GM12878 (cell line): ENCODE data around the gene TGDS. TPM values are rescaled to one million over a fixed set of nuclear protein-coding genes. Genes with fewer than 3 reads are reported as not detected.

ENCODE experiments used
- ATAC-seq: fragments of 200-7000 bp; cut with Tn5 transposase; 3 replicates; pipeline ENCODE4 v1.9.1; 2020; ENCODE audit warnings: mild to moderate bottlenecking, moderate library complexity
- BruUV-seq: library from RNA; stranded (reverse); fragments of 400-500 nt; replicated peaks from 2 replicates; lab custom pipeline; 2021; lab: Mats Ljungman, UMichigan
- CTCF ChIA-PET: fragments of 300-600 bp; sonication (Branson Sonifier 250); formaldehyde crosslinking; extraction: SDS; loops from one replicate; lab custom pipeline; 2021; ENCODE audit warnings: inconsistent platforms; lab: Yijun Ruan, JAX
- POLR2A ChIA-PET: fragments of 350-600 bp; formaldehyde crosslinking; extraction: SDS; loops from one replicate; lab custom pipeline; 2021; ENCODE audit warnings: inconsistent platforms; lab: Charles Lee
- RAD21 ChIA-PET: fragments of 300-600 bp; sonication (Branson Sonifier 250); formaldehyde crosslinking; loops from one replicate; lab custom pipeline; 2023; ENCODE audit warnings: antibody characterized with exemption; ENCODE audit not compliant: unreplicated experiment; lab: Charles Lee
- SMC1A ChIA-PET: fragments of 300-600 bp; sonication (Branson Sonifier 250); formaldehyde crosslinking; loops from one replicate; lab custom pipeline; 2023; ENCODE audit not compliant: unreplicated experiment, uncharacterized antibody; lab: Charles Lee
- DNase-seq: peaks from one replicate; pipeline ENCODE4 v3.0.0-alpha.2; 2011; ENCODE audit warnings: low read depth, low spot score
- FAIRE-seq: peaks from 3 replicates; lab custom pipeline; 2011; peaks lifted over from hg19 to GRCh38; lab: Jason Lieb, UNC
- H2AFZ ChIP-seq: 2 replicates; pipeline ENCODE4 v1.6.0; 2011; ENCODE audit warnings: low read depth, low read length, control low read depth; ENCODE audit not compliant: control insufficient read depth
- H3K27ac ChIP-seq: 2 replicates; pipeline ENCODE4 v1.5.1; 2011; ENCODE audit warnings: control low read depth; ENCODE audit not compliant: control insufficient read depth, insufficient read depth
- H3K27me3 ChIP-seq, 2 experiments: replicated peaks in 1 of 2; 2 replicates each; pipeline versions ENCODE4 v1.6.0 to v1.6.1; 2011; ENCODE audit warnings: low read length in 1 of 2; ENCODE audit not compliant: control insufficient read depth in 2 of 2, insufficient read depth in 2 of 2
- H3K36me3 ChIP-seq, 2 experiments: 2 replicates each; pipeline ENCODE4 v1.5.1; 2011; ENCODE audit warnings: low read length in 1 of 2; ENCODE audit not compliant: control insufficient read depth in 2 of 2, insufficient read depth in 2 of 2
- H3K4me1 ChIP-seq: 2 replicates; pipeline ENCODE4 v1.6.1; 2011; ENCODE audit warnings: mild to moderate bottlenecking, low read length, moderate library complexity, mixed read lengths; ENCODE audit not compliant: control insufficient read depth, insufficient read depth
- H3K4me2 ChIP-seq: 2 replicates; pipeline ENCODE4 v1.6.0; 2011; ENCODE audit warnings: control low read depth; ENCODE audit not compliant: control insufficient read depth, insufficient read depth
- H3K4me3 ChIP-seq: fragments of 200-600 bp; sonication (generic); 2 replicates; pipeline ENCODE4 v1.5.1; 2016
- H3K79me2 ChIP-seq: 2 replicates; pipeline ENCODE4 v1.6.0; 2011; ENCODE audit warnings: low read length; ENCODE audit not compliant: control insufficient read depth, insufficient read depth
- H3K9ac ChIP-seq: 2 replicates; pipeline ENCODE4 v1.8.0; 2011; ENCODE audit warnings: low read length, control low read depth, mixed read lengths; ENCODE audit not compliant: control insufficient read depth, insufficient read depth
- H3K9me3 ChIP-seq: replicated peaks from 3 replicates; pipeline ENCODE4 v1.5.1; 2011; ENCODE audit warnings: mild to moderate bottlenecking, low read length; ENCODE audit not compliant: control insufficient read depth, insufficient read depth
- H4K20me1 ChIP-seq: 2 replicates; pipeline ENCODE4 v1.6.0; 2011; ENCODE audit not compliant: control insufficient read depth, insufficient read depth
- E4F1 ChIP-seq: fragments of 450-650 bp; IDR thresholded peaks from 2 replicates; pipeline ENCODE4 v1.6.1; 2018; ENCODE audit warnings: borderline replicate concordance, mild to moderate bottlenecking; ENCODE audit not compliant: partially characterized antibody
- HDAC2 ChIP-seq: fragments of 200-600 bp; sonication (generic); IDR thresholded peaks from 2 replicates; pipeline ENCODE4 v1.6.1; 2017
- HDAC6 ChIP-seq: fragments of 200-600 bp; sonication (generic); IDR thresholded peaks from one replicate; pipeline ENCODE4 v1.8.0; 2017; ENCODE audit warnings: antibody characterized with exemption; ENCODE audit not compliant: unreplicated experiment
- IKZF2 ChIP-seq, 2 experiments: fragments of 450-650 bp; IDR thresholded peaks; 2 replicates each; pipeline ENCODE4 v1.6.1; 2017; ENCODE audit warnings: mild to moderate bottlenecking in 2 of 2, moderate library complexity in 2 of 2
- KAT2A ChIP-seq: conservative IDR thresholded peaks from 2 replicates; pipeline ENCODE4 v1.6.1; 2011; ENCODE audit warnings: low read depth, low read length; ENCODE audit not compliant: control insufficient read depth
- LARP7 ChIP-seq: fragments of 450-650 bp; IDR thresholded peaks from 2 replicates; pipeline ENCODE4 v1.6.1; 2017; ENCODE audit warnings: mild to moderate bottlenecking
- MEF2A ChIP-seq: IDR thresholded peaks from 2 replicates; pipeline ENCODE4 v1.6.1; 2011; ENCODE audit warnings: low read depth, mild to moderate bottlenecking, low read length, moderate library complexity; ENCODE audit not compliant: insufficient read depth
- MXI1 ChIP-seq: fragments of 150-350 bp; IDR thresholded peaks from 2 replicates; pipeline ENCODE4 v1.6.1; 2011; ENCODE audit warnings: low read depth, mild to moderate bottlenecking, inconsistent platforms, low read length, improper control_type of control experiment
- NFXL1 ChIP-seq: fragments of 450-650 bp; IDR thresholded peaks from 2 replicates; pipeline ENCODE4 v1.6.1; 2017; ENCODE audit warnings: antibody characterized with exemption, mild to moderate bottlenecking, borderline replicate concordance
- PBX3 ChIP-seq: IDR thresholded peaks from 2 replicates; pipeline ENCODE4 v1.6.1; 2011; ENCODE audit warnings: mild to moderate bottlenecking, low read depth, low read length, moderate library complexity; ENCODE audit not compliant: insufficient replicate concordance
- POLR2A ChIP-seq: IDR thresholded peaks from 2 replicates; pipeline ENCODE4 v1.6.1; 2011; ENCODE audit warnings: low read depth, mild to moderate bottlenecking, low read length
- POU2F2 ChIP-seq: IDR thresholded peaks from 3 replicates; pipeline ENCODE4 v1.6.1; 2011; ENCODE audit warnings: low read depth, mild to moderate bottlenecking, low read length, borderline replicate concordance
- RCOR1 ChIP-seq: conservative IDR thresholded peaks from 2 replicates; pipeline ENCODE4 v1.6.1; 2012; ENCODE audit warnings: low read depth, low read length, improper control_type of control experiment
- REST ChIP-seq: IDR thresholded peaks from 2 replicates; pipeline ENCODE4 v1.6.1; 2012; ENCODE audit warnings: mild to moderate bottlenecking, low read depth, low read length
- SIN3A ChIP-seq: IDR thresholded peaks from 2 replicates; pipeline ENCODE4 v1.6.1; 2012; ENCODE audit warnings: low read depth, low read length, improper control_type of control experiment
- SUZ12 ChIP-seq: fragments of 200-600 bp; sonication (generic); IDR thresholded peaks from one replicate; pipeline ENCODE4 v1.6.1; 2018; ENCODE audit warnings: antibody characterized with exemption, mild to moderate bottlenecking; ENCODE audit not compliant: unreplicated experiment
- TCF12 ChIP-seq: IDR thresholded peaks from 2 replicates; pipeline ENCODE4 v1.6.1; 2011; ENCODE audit warnings: low read depth, mild to moderate bottlenecking, low read length
- TCF3 ChIP-seq: IDR thresholded peaks from 2 replicates; pipeline ENCODE4 v1.6.1; 2012; ENCODE audit warnings: low read depth, mild to moderate bottlenecking, low read length, borderline replicate concordance; ENCODE audit not compliant: insufficient read depth
- ZNF24 ChIP-seq: fragments of 450-650 bp; IDR thresholded peaks from 2 replicates; pipeline ENCODE4 v1.6.1; 2017; ENCODE audit warnings: antibody characterized with exemption, mild to moderate bottlenecking
- WGBS: methylation state at CpG from one replicate; pipeline ENCODE4 v1.1.6; 2016; ENCODE audit warnings: low lambda C conversion rate; ENCODE audit not compliant: insufficient replicate concordance, insufficient coverage; ENCODE audit errors: missing lambda C conversion rate; 5-methylcytosine and 5-hydroxymethylcytosine counted together
- in situ Hi-C: fragments of 300-500 bp; cut with MboI; formaldehyde crosslinking; loops from 9 replicates; pipeline ENCODE4 v1.14.3; 2018; ENCODE audit warnings: mixed read lengths
- intact Hi-C: fragments of 100-400 bp; cut with micrococcal nuclease; formaldehyde crosslinking; loops from one replicate; pipeline ENCODE4 v1.14.2; 2022; ENCODE audit not compliant: unreplicated experiment
- polyA plus RNA-seq, 11 experiments: library from polyadenylated mRNA; depleted of rRNA in 4 of 11; unstranded in 6 of 11; stranded (reverse) in 5 of 11; fragments of >200 nt; fragmentation: Nextera tagmentation in 4 of 11; fragmentation: Illumina TruSeq in 1 of 11; extraction: Ambion mirVana in 4 of 11; extraction: Trizol in 1 of 11; gene quantifications; 1 replicate in 1 of 11; 2 replicates in 10 of 11; pipeline versions ENCODE4 v1.2.1 to v1.2.3, GENCODE V29; 2011 to 2016; ENCODE audit warnings: inconsistent platforms in 2 of 11, missing spikeins in 2 of 11, low read depth in 1 of 11
- total RNA-seq, 4 experiments: library from RNA; depleted of rRNA in 3 of 4; stranded (reverse); fragments of >200 nt in 3 of 4; fragmentation: Illumina TruSeq in 1 of 4; extraction: Trizol in 1 of 4; gene quantifications; 2 replicates each; pipeline versions ENCODE4 v1.2.1 to v1.2.3, GENCODE V29; 2013 to 2021

Gene TGDS
- total and polyA plus RNA-seq, 10 of the 15 experiments (the other 5 are each of a cell fraction or from before 2014, with no cell fraction given): 13.1 to 44.3 (median 23.8) TPM

GRCh38 chr13:94602467-94602866 is 6.5 kb upstream of the TGDS start:
- 6% methylated on average over 1 of the region's 1 CpG for WGBS
- intact Hi-C loops: no loop called here
- Histone ChIP-seq H3K9ac (peak overlapping the region; percentile 80), H3K9me3 (peaks cover 2% of the 10 kb centered on the region; the same call in 1 of the 3 replicates), H3K27me3 (no peaks in the 10 kb centered on the region), H3K27ac (peak overlapping the region; percentile 80), H3K36me3 (peaks cover 0 to 9% of the 10 kb centered on the region in 2 experiments; a peak in 1 of 4 replicates), H3K79me2 (peaks cover 17% of the 10 kb centered on the region), H4K20me1 (no peaks in the 10 kb centered on the region), H3K4me2 (peak overlapping the region; percentile 84), H3K4me1 (peaks cover 6% of the 10 kb centered on the region; the same call in 1 of the 2 replicates), H3K4me3 (peak overlapping the region; percentile 90), H2AFZ (peak overlapping the region; percentile 94)
- SMC1A ChIA-PET: interaction anchor here (1.4 to 2.7 kb wide), 4 partner anchors 8 to 53 kb away, joined by 4 to 14 read pairs (median 6); no protein-coding TSS in a partner anchor
- POLR2A ChIA-PET: interaction anchor here (0.7 to 1.8 kb wide), 8 partner anchors 11 to 623 kb away, joined by 3 to 6 read pairs (median 4); no protein-coding TSS in a partner anchor
- CTCF ChIA-PET: interaction anchor here (0.9 to 8.3 kb wide), 2 partner anchors 16 to 802 kb away, joined by 4 to 102 read pairs; no protein-coding TSS in a partner anchor
- no peak for DNase-seq
- no peak for ATAC-seq
- RAD21 ChIA-PET: interaction anchor here (1.6 to 5.5 kb wide), 2 partner anchors 15 to 167 kb away, joined by 4 to 36 read pairs; no protein-coding TSS in a partner anchor
- no TSS peak for BruUV-seq
- no peak for FAIRE-seq
- in situ Hi-C loops: no loop called here
- TF ChIP-seq HDAC2: no peak
- TF ChIP-seq TCF12: no peak
- no peak for TF ChIP-seq KAT2A
- no peak for TF ChIP-seq ZNF24
- TF ChIP-seq E4F1: no peak
- no peak for TF ChIP-seq RCOR1
- TF ChIP-seq POLR2A: no peak
- no peak for TF ChIP-seq POU2F2
- no peak for TF ChIP-seq IKZF2 (IDR thresholded peaks at IDR 0.05)
- TF ChIP-seq SUZ12: no peak
- no peak for TF ChIP-seq SIN3A
- TF ChIP-seq NFXL1: no peak
- TF ChIP-seq MEF2A: no peak
- no peak for TF ChIP-seq LARP7
- no peak for TF ChIP-seq TCF3
- no peak for TF ChIP-seq MXI1
- TF ChIP-seq REST: no peak
- TF ChIP-seq HDAC6: no peak
- no peak for TF ChIP-seq PBX3
